CD4-positive, alpha-beta T cell treated with Interleukin-1 beta for 1 hour (primary cell): ENCODE results near the gene KCNQ2.

ENCODE experiments used
- DNase-seq, 2 donors: peaks; one replicate each; pipeline ENCODE4 v3.0.0-alpha.2; 2020 to 2022

Gene KCNQ2

DNA sequence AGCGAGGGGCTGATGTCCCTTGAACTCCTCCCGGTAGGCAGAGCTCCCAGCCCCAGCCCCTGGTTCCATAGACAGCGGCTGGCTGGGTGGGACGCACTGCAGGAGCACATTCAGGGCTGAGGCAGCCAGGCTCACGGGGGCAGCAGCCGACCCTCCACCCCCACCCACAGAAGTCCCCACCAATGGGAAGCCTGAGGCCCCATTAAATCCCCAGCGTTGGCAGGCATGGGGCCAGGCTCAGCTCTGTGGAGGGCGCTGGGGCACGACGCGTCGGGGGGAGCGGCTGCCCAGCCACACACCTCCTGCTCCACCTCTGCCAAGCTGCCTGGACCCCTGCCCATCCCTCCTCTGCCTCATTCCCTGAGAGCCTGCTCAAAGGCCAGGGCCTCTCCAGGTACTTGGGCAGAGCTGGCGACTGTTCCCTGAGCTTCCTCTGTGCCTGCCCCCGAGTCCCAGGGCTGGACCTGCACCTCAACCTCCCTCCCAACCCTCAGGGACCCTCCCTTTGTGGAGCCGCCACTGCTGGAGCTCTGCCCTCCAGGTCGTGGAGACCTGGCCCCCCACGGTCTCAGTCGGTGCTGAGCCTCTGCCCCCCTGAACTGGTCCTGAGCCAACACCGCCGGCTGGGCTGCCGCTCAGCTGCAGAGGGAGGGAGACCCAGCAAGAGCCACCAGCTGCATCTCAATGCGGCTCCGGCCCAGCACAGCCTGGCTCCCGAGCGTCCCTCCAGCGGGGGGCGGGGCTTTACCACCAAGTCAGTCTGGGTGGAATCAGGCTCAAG, 120.5 kb downstream of the KCNQ2 start:
- DNase-seq, result no peak

DNA sequence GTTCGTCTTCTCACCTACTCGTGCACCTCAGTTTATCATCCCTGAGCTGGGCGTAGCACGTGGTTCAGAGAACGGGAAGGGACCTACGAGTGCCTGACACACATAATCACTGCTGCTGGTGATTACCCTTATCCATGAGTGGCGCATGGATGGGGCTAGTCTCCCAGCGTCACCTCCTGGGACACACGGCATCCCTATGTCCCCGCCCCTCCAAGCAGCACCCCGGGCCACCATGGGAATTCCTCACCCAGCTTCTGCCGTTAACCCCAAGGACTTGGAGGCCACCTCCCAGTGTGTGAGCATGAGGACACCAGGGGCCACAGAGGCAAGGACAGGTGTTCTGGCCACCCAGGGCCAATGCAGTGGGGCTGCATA, 121.1 kb downstream of the KCNQ2 start:
- DNase-seq, result no peak

DNA sequence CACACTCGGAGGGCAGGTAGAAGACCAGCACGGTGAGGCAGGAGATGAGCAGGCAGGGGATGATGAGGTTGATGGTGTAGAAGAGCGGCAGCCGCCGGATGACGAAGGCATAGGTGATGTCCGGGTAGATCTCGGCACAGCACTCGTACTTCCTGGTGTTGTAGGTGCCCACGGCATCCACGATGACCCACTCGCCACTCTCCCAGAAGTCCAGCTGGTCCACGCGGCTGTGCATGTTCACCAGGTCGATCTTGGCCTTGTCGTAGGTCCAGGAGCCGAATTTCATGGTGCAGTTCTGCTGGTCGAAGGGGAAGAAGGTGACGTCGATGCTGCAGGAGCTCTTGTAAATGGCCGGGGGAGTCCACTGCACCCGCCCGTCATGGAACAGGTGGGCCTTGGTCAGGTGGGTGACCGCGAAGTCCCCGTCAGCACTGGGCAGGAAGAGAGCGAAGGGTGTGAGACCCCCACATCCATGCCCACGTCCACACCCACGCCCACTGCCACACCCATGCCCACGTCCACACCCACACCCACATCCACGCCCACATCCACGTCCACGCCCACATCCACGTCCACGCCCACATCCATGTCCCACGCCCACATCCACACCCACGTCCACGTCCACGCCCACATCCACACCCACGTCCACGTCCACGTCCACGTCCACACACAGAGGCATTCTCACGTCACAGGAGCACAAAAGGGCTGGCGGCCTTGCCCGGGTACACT, 121.7 kb downstream of the KCNQ2 start:
- DNase-seq, result no peak
